HepG2 (cell line): ENCODE results near the gene MILR1. TPM values are rescaled to one million over a fixed set of nuclear protein-coding genes. Genes with fewer than 3 reads are reported as not detected.

Experiments
- HMGXB4 ChIP-seq, 2 experiments: sonication (generic) in 1 of 2; formaldehyde crosslinking in 1 of 2; IDR thresholded peaks; 2 replicates each; pipeline versions ENCODE4 v1.4.0 to v1.6.1; 2018 to 2020; ENCODE audit warnings: missing genetic modification reagents in 2 of 2, borderline replicate concordance in 1 of 2, low read depth in 1 of 2, mild to moderate bottlenecking in 1 of 2, missing biosample characterization in 1 of 2
- JUND ChIP-seq: sonication (generic); formaldehyde crosslinking; IDR thresholded peaks from 2 replicates; pipeline ENCODE4 v1.8.0; 2022; ENCODE audit warnings: mild to moderate bottlenecking, missing genetic modification reagents
- MAF1 ChIP-seq: sonication (generic); formaldehyde crosslinking; IDR thresholded peaks from 2 replicates; pipeline ENCODE4 v1.5.0; 2020; ENCODE audit warnings: missing genetic modification reagents, borderline replicate concordance
- SCMH1 ChIP-seq: sonication (generic); formaldehyde crosslinking; IDR thresholded peaks from 2 replicates; pipeline ENCODE4 v1.9.0; 2021; ENCODE audit warnings: missing genetic modification reagents, mild to moderate bottlenecking, borderline replicate concordance
- SRSF4 ChIP-seq: fragments of 200-400 bp; formaldehyde crosslinking; IDR thresholded peaks from one replicate; pipeline ENCODE4 v1.6.1; 2018; ENCODE audit warnings: mild to moderate bottlenecking, low read depth, low read length, moderate library complexity; ENCODE audit not compliant: poor library complexity, severe bottlenecking
- STAT6 ChIP-seq: sonication (generic); formaldehyde crosslinking; IDR thresholded peaks from 2 replicates; pipeline ENCODE4 v1.4.0; 2020; ENCODE audit warnings: missing genetic modification reagents, mild to moderate bottlenecking, borderline replicate concordance
- TERF1 ChIP-seq: sonication (generic); formaldehyde crosslinking; IDR thresholded peaks from 2 replicates; pipeline ENCODE4 v1.8.0; 2022; ENCODE audit warnings: mild to moderate bottlenecking, missing genetic modification reagents, moderate library complexity
- ZGPAT ChIP-seq: IDR thresholded peaks from 2 replicates; pipeline ENCODE4 v1.6.1; 2016; ENCODE audit warnings: mild to moderate bottlenecking
- ZHX2 ChIP-seq, 2 experiments: sonication (generic) in 1 of 2; formaldehyde crosslinking in 1 of 2; IDR thresholded peaks; 2 replicates each; pipeline versions ENCODE4 v1.6.1 to v1.9.0; 2014 to 2022; ENCODE audit warnings: antibody characterized with exemption in 1 of 2, borderline replicate concordance in 1 of 2, inconsistent platforms in 1 of 2, low read depth in 1 of 2, missing genetic modification reagents in 1 of 2
- ZNF614 ChIP-seq: IDR thresholded peaks from 2 replicates; pipeline ENCODE4 v1.6.1; 2018; ENCODE audit warnings: missing biosample characterization, missing genetic modification reagents, inconsistent platforms, borderline replicate concordance
- ZSCAN12 ChIP-seq: sonication (generic); formaldehyde crosslinking; IDR thresholded peaks from 2 replicates; pipeline ENCODE4 v1.9.0; 2021; ENCODE audit warnings: mild to moderate bottlenecking, missing genetic modification reagents
- ZSCAN29 ChIP-seq: sonication (generic); formaldehyde crosslinking; conservative IDR thresholded peaks from 2 replicates; pipeline ENCODE4 v1.4.0; 2020; ENCODE audit warnings: mild to moderate bottlenecking, missing genetic modification reagents
- polyA plus RNA-seq, 8 experiments: library from polyadenylated mRNA; depleted of rRNA in 3 of 8; stranded (reverse) in 7 of 8; unstranded in 1 of 8; fragments of >200 nt; fragmentation: Illumina TruSeq in 4 of 8; extraction: Trizol in 4 of 8; gene quantifications; 2 replicates each; pipeline versions ENCODE4 v1.2.1 to v1.2.3, GENCODE V29; 2011 to 2016; ENCODE audit warnings: low read depth in 4 of 8, missing spikeins in 1 of 8, mixed read lengths in 1 of 8; ENCODE audit not compliant: insufficient read depth in 1 of 8
- total RNA-seq, 5 experiments: library from RNA; depleted of rRNA; stranded (reverse); fragments of >200 nt; fragmentation: Illumina TruSeq; extraction: Trizol; gene quantifications; 2 replicates each; pipeline ENCODE4 v1.2.3, GENCODE V29; 2016; ENCODE audit warnings: low read depth in 1 of 5

The MILR1 gene
- total and polyA plus RNA-seq, 2 of the 13 experiments (the other 11 are each of a cell fraction or from before 2014, with no cell fraction given): 0.27 to 1.7 TPM

GRCh38 chr17:64496786-64497564 is 48.1 kb downstream of the MILR1 start, which contains the start of gene POLG2 (continued):
- TF ChIP-seq STAT6 (CRISPR knock-in tag) (0 out of 2 replicates have a peak, but pooled peaks have one; percentile 79), ZGPAT (CRISPR knock-in tag) (peak; percentile 97), SCMH1 (no peak), ZSCAN29 (CRISPR knock-in tag) (peak; percentile 89), TERF1 (CRISPR knock-in tag) (0 out of 2 replicates have a peak, but pooled peaks have one; percentile 77), ZHX2 (IDR thresholded peaks at IDR 0.05; ENCODE audit: low read depth) (peak; percentile 70; the same call in 1 of the 2 replicates), ZHX2 (CRISPR knock-in tag; IDR thresholded peaks at IDR 0.05; ENCODE audit: borderline replicate concordance) (no peak), MAF1 (peak; percentile 59; the same call in 1 of the 2 replicates), ZNF614 (CRISPR knock-in tag) (no peak), JUND (CRISPR knock-in tag) (peak; percentile 57; the same call in 1 of the 2 replicates), ZSCAN12 (CRISPR knock-in tag) (no peak), HMGXB4 (CRISPR knock-in tag; IDR thresholded peaks at IDR 0.05; ENCODE audit: borderline replicate concordance in 1 of 2, low read depth in 1 of 2) (peak; percentile 81 to 93), SRSF4 (no peak)
